Measurements from ENCODE around the gene GLI3.

DNA sequence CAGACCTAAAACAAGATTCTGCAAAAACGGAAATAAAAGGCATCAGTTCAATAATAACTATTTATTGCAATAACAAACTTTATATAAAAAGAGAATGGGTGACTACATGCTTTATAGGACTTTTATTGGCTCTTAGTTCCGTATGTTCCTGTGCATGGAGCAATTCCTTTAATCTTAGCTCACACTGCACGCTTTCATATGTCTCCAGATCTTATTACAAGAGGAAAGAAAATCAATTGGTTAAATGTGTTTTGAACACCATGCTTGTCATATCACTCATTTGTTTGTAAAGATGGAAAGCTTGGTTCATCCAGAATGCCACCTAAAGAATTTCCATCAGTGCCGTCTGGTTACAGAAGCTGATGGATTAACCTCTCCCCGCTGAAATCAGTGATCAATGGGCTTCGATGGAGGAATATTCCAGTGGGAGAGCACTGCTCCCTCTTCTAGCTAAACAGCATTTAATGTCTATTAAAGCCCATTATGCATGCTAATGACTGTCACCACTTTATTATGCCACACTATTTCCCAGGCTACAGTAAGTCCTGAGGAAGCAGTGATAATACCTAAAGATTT, 210.3 kb downstream of the GLI3 start:
- no peak for TF ChIP-seq CTCF (IDR thresholded peaks at IDR 0.05)
- TF ChIP-seq ZNF281 (CRISPR knock-in tag; IDR thresholded peaks at IDR 0.05): no peak
- TF ChIP-seq ZNF121 (CRISPR knock-in tag; IDR thresholded peaks at IDR 0.05): no peak
- TF ChIP-seq E2F4 (CRISPR knock-in tag; IDR thresholded peaks at IDR 0.05; ENCODE audit: borderline replicate concordance, low read depth): no peak
- TF ChIP-seq GABPB1 (CRISPR knock-in tag; IDR thresholded peaks at IDR 0.05): no peak
- no peak for TF ChIP-seq ATF6 (CRISPR knock-in tag; IDR thresholded peaks at IDR 0.05)
- no peak for TF ChIP-seq PREB (CRISPR knock-in tag; IDR thresholded peaks at IDR 0.05; ENCODE audit: borderline replicate concordance)
- TF ChIP-seq E2F1 (CRISPR knock-in tag; IDR thresholded peaks at IDR 0.05): no peak
- TF ChIP-seq ZNF423 (CRISPR knock-in tag; IDR thresholded peaks at IDR 0.05): no peak
- TF ChIP-seq CREM (CRISPR knock-in tag; IDR thresholded peaks at IDR 0.05): no peak
- no peak for TF ChIP-seq SP1 (CRISPR knock-in tag; conservative IDR thresholded peaks at IDR 0.05)
- TF ChIP-seq, protein P1, sequence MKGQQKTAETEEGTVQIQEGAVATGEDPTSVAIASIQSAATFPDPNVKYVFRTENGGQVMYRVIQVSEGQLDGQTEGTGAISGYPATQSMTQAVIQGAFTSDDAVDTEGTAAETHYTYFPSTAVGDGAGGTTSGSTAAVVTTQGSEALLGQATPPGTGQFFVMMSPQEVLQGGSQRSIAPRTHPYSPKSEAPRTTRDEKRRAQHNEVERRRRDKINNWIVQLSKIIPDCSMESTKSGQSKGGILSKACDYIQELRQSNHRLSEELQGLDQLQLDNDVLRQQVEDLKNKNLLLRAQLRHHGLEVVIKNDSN (CRISPR knock-in tag; IDR thresholded peaks at IDR 0.05): no peak

Data from WTC11 (cell line).